Progenitor cell of endocrine pancreas (in vitro differentiated cells): ENCODE measurements around the gene TNFAIP6. TPM values are rescaled to one million over a fixed set of nuclear protein-coding genes. Genes with fewer than 3 reads are reported as not detected.
"Not testable (repeated sequence)": the region's sequence is repeated elsewhere in the genome, so short reads cannot be mapped to it uniquely, and the experiment has no call there.

Experiments
- DNase-seq: peaks from one replicate; pipeline ENCODE4 v3.0.0; 2021; ENCODE audit warnings: low spot score; ENCODE audit not compliant: unreplicated experiment
- H3K27ac Mint-ChIP-seq: 2 replicates; pipeline ENCODE4 v1.8.0; 2021; ENCODE audit warnings: mild to moderate bottlenecking, moderate library complexity, mixed read lengths
- H3K27me3 Mint-ChIP-seq: 2 replicates; pipeline ENCODE4 v1.8.0; 2021; ENCODE audit warnings: mixed read lengths
- H3K36me3 Mint-ChIP-seq: 2 replicates; pipeline ENCODE4 v1.8.0; 2022; ENCODE audit warnings: mixed read lengths; ENCODE audit not compliant: insufficient read depth
- H3K4me1 Mint-ChIP-seq: 2 replicates; pipeline ENCODE4 v1.8.0; 2021; ENCODE audit warnings: low read depth, mixed read lengths
- H3K4me3 Mint-ChIP-seq: 2 replicates; pipeline ENCODE4 v1.8.0; 2021; ENCODE audit warnings: low read depth, mild to moderate bottlenecking, moderate library complexity, mixed read lengths
- H3K9me3 Mint-ChIP-seq: 2 replicates; pipeline ENCODE4 v1.8.0; 2021; ENCODE audit warnings: low read depth, mixed read lengths
- long read RNA-seq: library from polyadenylated mRNA; unstranded; transcript quantifications from one replicate; pipeline ENCODE4 v2.0.0, GENCODE V29; 2020
- total RNA-seq: library from RNA; stranded (reverse); gene quantifications from 2 replicates; pipeline ENCODE4 v1.2.1, GENCODE V29; 2021
- TF ChIP-seq, protein P1 (sequence below): fragments of 200-600 bp; sonication (generic); IDR thresholded peaks from one replicate; pipeline ENCODE4 v1.5.0; 2021; ENCODE audit warnings: antibody characterized with exemption, mild to moderate bottlenecking; ENCODE audit not compliant: unreplicated experiment

The TNFAIP6 gene
- not detected in 2 replicates for total RNA-seq
- long read RNA-seq = 0 reads

GRCh38 chr2:151357359-151357758 lies at the start of gene TNFAIP6:
Gene TNFAIP6 (plus strand): TSS chr2:151357592. CDS start chr2:151357667, 75 bp downstream.
- Mint-ChIP-seq H3K27ac (peak within 1 kb of the TSS; percentile 45), H3K27me3 (no peaks in the 10 kb centered on the region), H3K9me3 (no peaks in the 10 kb centered on the region), H3K36me3 (no peaks in the 10 kb centered on the region), H3K4me3 (no peak within 1 kb of the TSS), H3K4me1 (peaks cover 4% of the 10 kb centered on the region)
- TF ChIP-seq, protein P1, sequence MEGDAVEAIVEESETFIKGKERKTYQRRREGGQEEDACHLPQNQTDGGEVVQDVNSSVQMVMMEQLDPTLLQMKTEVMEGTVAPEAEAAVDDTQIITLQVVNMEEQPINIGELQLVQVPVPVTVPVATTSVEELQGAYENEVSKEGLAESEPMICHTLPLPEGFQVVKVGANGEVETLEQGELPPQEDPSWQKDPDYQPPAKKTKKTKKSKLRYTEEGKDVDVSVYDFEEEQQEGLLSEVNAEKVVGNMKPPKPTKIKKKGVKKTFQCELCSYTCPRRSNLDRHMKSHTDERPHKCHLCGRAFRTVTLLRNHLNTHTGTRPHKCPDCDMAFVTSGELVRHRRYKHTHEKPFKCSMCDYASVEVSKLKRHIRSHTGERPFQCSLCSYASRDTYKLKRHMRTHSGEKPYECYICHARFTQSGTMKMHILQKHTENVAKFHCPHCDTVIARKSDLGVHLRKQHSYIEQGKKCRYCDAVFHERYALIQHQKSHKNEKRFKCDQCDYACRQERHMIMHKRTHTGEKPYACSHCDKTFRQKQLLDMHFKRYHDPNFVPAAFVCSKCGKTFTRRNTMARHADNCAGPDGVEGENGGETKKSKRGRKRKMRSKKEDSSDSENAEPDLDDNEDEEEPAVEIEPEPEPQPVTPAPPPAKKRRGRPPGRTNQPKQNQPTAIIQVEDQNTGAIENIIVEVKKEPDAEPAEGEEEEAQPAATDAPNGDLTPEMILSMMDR = no peak
- no peak for DNase-seq

DNA sequence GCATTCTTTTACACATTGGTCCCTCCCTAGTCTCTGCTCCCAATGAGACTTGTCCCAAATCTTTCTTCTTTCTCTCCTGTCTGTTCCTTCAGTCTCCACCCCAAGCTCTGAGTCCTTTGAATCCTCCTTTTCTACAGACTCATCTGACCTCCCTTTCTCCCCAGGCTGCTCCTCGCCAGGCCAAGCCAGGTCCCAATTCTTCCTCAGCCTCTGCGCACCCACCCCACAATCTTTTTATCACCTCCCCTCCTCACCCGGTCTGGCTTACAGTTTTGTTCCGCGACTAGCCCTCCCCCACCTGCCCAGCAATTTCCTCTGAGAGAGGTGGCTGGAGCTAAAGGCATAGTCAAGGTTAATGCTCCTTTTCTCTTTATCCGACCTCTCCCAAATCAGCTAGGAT lies 47.1 kb upstream of the TNFAIP6 start:
- not testable (repeated sequence) for H3K9me3 Mint-ChIP-seq, H3K4me1 Mint-ChIP-seq, H3K27me3 Mint-ChIP-seq, DNase-seq, H3K4me3 Mint-ChIP-seq, H3K27ac Mint-ChIP-seq, H3K36me3 Mint-ChIP-seq

DNA sequence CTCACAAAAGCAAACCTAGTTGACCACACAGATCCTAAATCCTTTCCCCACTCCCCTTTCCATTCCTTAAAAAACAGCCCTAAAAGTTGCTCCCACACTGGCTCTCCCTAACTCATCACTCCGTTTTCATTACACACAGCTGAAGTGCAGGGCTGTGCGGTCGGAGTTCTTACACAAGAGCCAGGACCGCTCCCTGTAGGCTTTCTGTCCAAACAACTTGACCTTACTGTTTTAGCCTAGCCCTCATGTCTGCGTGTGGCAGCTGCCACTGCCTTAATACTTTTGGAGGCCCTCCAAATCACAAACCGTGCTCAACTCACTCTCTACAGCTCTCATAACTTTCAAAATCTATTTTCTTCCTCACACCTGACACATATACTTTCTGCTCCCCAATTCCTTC lies 45.0 kb upstream of the TNFAIP6 start:
- not testable (repeated sequence) for H3K27me3 Mint-ChIP-seq, H3K4me3 Mint-ChIP-seq, H3K9me3 Mint-ChIP-seq, H3K36me3 Mint-ChIP-seq, DNase-seq, H3K27ac Mint-ChIP-seq, H3K4me1 Mint-ChIP-seq

GRCh38 chr2:151315381-151315903 lies 42.0 kb upstream of the TNFAIP6 start:
- TF ChIP-seq, protein P1 = no peak
- no peaks in the 10 kb centered on the region for H3K36me3 Mint-ChIP-seq
- H3K4me1 Mint-ChIP-seq = peaks cover 2% of the 10 kb centered on the region
- no peak overlapping the region for H3K27ac Mint-ChIP-seq
- no peaks in the 10 kb centered on the region for H3K27me3 Mint-ChIP-seq
- no peak overlapping the region for H3K4me3 Mint-ChIP-seq
- H3K9me3 Mint-ChIP-seq = peaks cover 18% of the 10 kb centered on the region
- no peak for DNase-seq

- DNase-seq = no peak
- Mint-ChIP-seq H3K27ac (no peak overlapping the region), H3K36me3 (no peaks in the 10 kb centered on the region), H3K4me1 (no peaks in the 10 kb centered on the region), H3K27me3 (no peaks in the 10 kb centered on the region), H3K4me3 (no peak overlapping the region), H3K9me3 (peaks cover 2% of the 10 kb centered on the region)
- TF ChIP-seq, protein P1 = no peak
These were observed 31.8 kb upstream of the TNFAIP6 start for GRCh38 chr2:151325581-151326095.

- Mint-ChIP-seq H3K27me3 (no peaks in the 10 kb centered on the region), H3K4me3 (no peak overlapping the region), H3K9me3 (peaks cover 7% of the 10 kb centered on the region), H3K36me3 (no peaks in the 10 kb centered on the region), H3K27ac (no peak overlapping the region), H3K4me1 (no peaks in the 10 kb centered on the region)
- TF ChIP-seq, protein P1 = no peak
- no peak for DNase-seq
These were observed 30.8 kb upstream of the TNFAIP6 start for GRCh38 chr2:151326554-151326953.
